GM21619 (cell line): ENCODE results near the gene SPON1.

Source experiments
- ATAC-seq: cut with Tn5 transposase; IDR thresholded peaks from one replicate; pipeline ENCODE4 v1.9.1; 2021; ENCODE audit not compliant: unreplicated experiment

SPON1 gene

GRCh38 chr11:14309425-14310192 lies 347.1 kb downstream of the SPON1 start:
- ATAC-seq, result no peak

GRCh38 chr11:14310679-14311078 lies 348.2 kb downstream of the SPON1 start:
- ATAC-seq, result no peak

GRCh38 chr11:14312736-14313438 lies 350.4 kb downstream of the SPON1 start:
- ATAC-seq, result no peak

GRCh38 chr11:14314127-14314526 lies 351.6 kb downstream of the SPON1 start:
- no peak for ATAC-seq

- ATAC-seq, result peak; percentile 41
Measured at GRCh38 chr11:14315130-14315529, 352.6 kb downstream of the SPON1 start.
